Epidermal melanocyte (primary cell): ENCODE data around the gene CLOCK.

Experiments used
- DNase-seq: peaks from one replicate; pipeline ENCODE4 v3.0.0; 2011; ENCODE audit warnings: low spot score; ENCODE audit not compliant: insufficient read length

The CLOCK gene

GRCh38 chr4:55540271-55540670, 6.4 kb downstream of the CLOCK start:
- DNase-seq, result no peak

GRCh38 chr4:55539658-55540057, 7.1 kb downstream of the CLOCK start:
- no peak for DNase-seq

GRCh38 chr4:55538531-55538930, 8.2 kb downstream of the CLOCK start:
- no peak for DNase-seq

- no peak for DNase-seq
These were observed 12.4 kb downstream of the CLOCK start for GRCh38 chr4:55534306-55534705.

- no peak for DNase-seq
These were observed 16.0 kb downstream of the CLOCK start for GRCh38 chr4:55530691-55531090.

GRCh38 chr4:55530167-55530566, 16.5 kb downstream of the CLOCK start:
- no peak for DNase-seq

GRCh38 chr4:55528491-55528890, 18.2 kb downstream of the CLOCK start:
- DNase-seq, result no peak

GRCh38 chr4:55524844-55525571, 21.7 kb downstream of the CLOCK start:
- no peak for DNase-seq

- no peak for DNase-seq
These were observed 28.3 kb downstream of the CLOCK start for GRCh38 chr4:55518442-55518841.

GRCh38 chr4:55517526-55518229, 29.0 kb downstream of the CLOCK start:
- no peak for DNase-seq

GRCh38 chr4:55512922-55513571, 33.7 kb downstream of the CLOCK start:
- no peak for DNase-seq

- no peak for DNase-seq
These were observed 34.6 kb downstream of the CLOCK start for GRCh38 chr4:55512077-55512476.

- DNase-seq, result no peak
These were observed 36.0 kb downstream of the CLOCK start for GRCh38 chr4:55510685-55511084.

GRCh38 chr4:55509266-55509665, 37.4 kb downstream of the CLOCK start:
- DNase-seq, result no peak

GRCh38 chr4:55507612-55508011, 39.1 kb downstream of the CLOCK start:
- DNase-seq, result no peak

GRCh38 chr4:55503169-55503568, 43.5 kb downstream of the CLOCK start:
- DNase-seq, result no peak

- no peak for DNase-seq
These were observed 46.6 kb downstream of the CLOCK start for GRCh38 chr4:55500072-55500471.

GRCh38 chr4:55499495-55499894, 47.2 kb downstream of the CLOCK start:
- no peak for DNase-seq

GRCh38 chr4:55498051-55498450, 48.7 kb downstream of the CLOCK start:
- DNase-seq, result no peak

- no peak for DNase-seq
These were observed 55.2 kb downstream of the CLOCK start for GRCh38 chr4:55491486-55491885.

- DNase-seq, result no peak
These were observed 58.0 kb downstream of the CLOCK start for GRCh38 chr4:55488716-55489115.

- no peak for DNase-seq
These were observed 60.9 kb downstream of the CLOCK start for GRCh38 chr4:55485821-55486220.

- no peak for DNase-seq
These were observed 63.4 kb downstream of the CLOCK start for GRCh38 chr4:55483315-55483714.
